ENCODE results near the gene AKNA. TPM values are rescaled to one million over a fixed set of nuclear protein-coding genes. Genes with fewer than 3 reads are reported as not detected.

The AKNA gene
- total RNA-seq, 1 donor from 2014 or later: 16.0 TPM

GRCh38 chr9:114399381-114399780, 11.6 kb upstream of the AKNA start:
- Histone ChIP-seq H3K4me3 (ENCODE audit: insufficient read depth, low read depth, low read length) (no peak overlapping the region), H3K36me3 (ENCODE audit: insufficient read depth, low read length) (no peaks in the 10 kb centered on the region), H3K79me2 (ENCODE audit: insufficient read depth, low read length) (no peaks in the 10 kb centered on the region), H3K27ac (ENCODE audit: low read depth, low read length) (no peak overlapping the region), H4K20me1 (ENCODE audit: insufficient read depth, low read length) (no peaks in the 10 kb centered on the region), H3K4me2 (ENCODE audit: low read length) (no peak overlapping the region), H2AFZ (ENCODE audit: low read depth, low read length) (no peak overlapping the region), H3K9me3 (ENCODE audit: insufficient read depth, low read depth, low read length) (no peaks in the 10 kb centered on the region), H3K9ac (ENCODE audit: low read length) (no peak overlapping the region), H3K4me1 (ENCODE audit: insufficient read depth, low read length) (peaks cover 3% of the 10 kb centered on the region), H3K27me3 (ENCODE audit: insufficient read depth, low read length) (peaks cover 5% of the 10 kb centered on the region)
- no peaks in the 10 kb centered on the region for H3K27me3 Mint-ChIP-seq (ENCODE audit: low read depth, unreplicated experiment)
- no peak overlapping the region for H3K27ac Mint-ChIP-seq (ENCODE audit: unreplicated experiment)
- peaks cover 14% of the 10 kb centered on the region for H3K4me1 Mint-ChIP-seq (ENCODE audit: low read depth, unreplicated experiment)
- H3K4me3 Mint-ChIP-seq (ENCODE audit: unreplicated experiment): no peak overlapping the region
- H3K36me3 Mint-ChIP-seq (ENCODE audit: low read depth, unreplicated experiment): peaks cover 3% of the 10 kb centered on the region
- H3K9me3 Mint-ChIP-seq (ENCODE audit: unreplicated experiment): no peaks in the 10 kb centered on the region
- FAIRE-seq (no peak), DNase-seq (ENCODE audit: low read depth) (no peak)
- TF ChIP-seq EZH2 (IDR thresholded peaks at IDR 0.05; ENCODE audit: insufficient read depth, low read length) (no peak), CTCF (IDR thresholded peaks at IDR 0.05; ENCODE audit: insufficient read depth, low read depth, low read length) (no peak)

GRCh38 chr9:114397848-114398605, 10.2 kb upstream of the AKNA start:
- DNase-seq (ENCODE audit: low read depth): peak; percentile 77
- H3K27ac ChIP-seq (ENCODE audit: low read depth, low read length): peak overlapping the region; percentile 7
- H3K4me1 Mint-ChIP-seq (ENCODE audit: low read depth, unreplicated experiment): peaks cover 11% of the 10 kb centered on the region

More at GRCh38 chr9:114397848-114398605, 10.2 kb upstream of the AKNA start:
- Histone ChIP-seq H3K9me3 (ENCODE audit: insufficient read depth, low read depth, low read length) (no peaks in the 10 kb centered on the region), H3K4me3 (ENCODE audit: insufficient read depth, low read depth, low read length) (peak overlapping the region; percentile 74), H4K20me1 (ENCODE audit: insufficient read depth, low read length) (no peaks in the 10 kb centered on the region), H3K4me2 (ENCODE audit: low read length) (peak overlapping the region; percentile 96), H3K27me3 (ENCODE audit: insufficient read depth, low read length) (peaks cover 5% of the 10 kb centered on the region), H3K4me1 (ENCODE audit: insufficient read depth, low read length) (peaks cover 3% of the 10 kb centered on the region), H3K9ac (ENCODE audit: low read length) (peak overlapping the region; percentile 72), H3K79me2 (ENCODE audit: insufficient read depth, low read length) (no peaks in the 10 kb centered on the region), H2AFZ (ENCODE audit: low read depth, low read length) (peak overlapping the region; percentile 95), H3K36me3 (ENCODE audit: insufficient read depth, low read length) (no peaks in the 10 kb centered on the region)
- Mint-ChIP-seq H3K27ac (ENCODE audit: unreplicated experiment) (peak overlapping the region; percentile 73), H3K27me3 (ENCODE audit: low read depth, unreplicated experiment) (no peaks in the 10 kb centered on the region), H3K9me3 (ENCODE audit: unreplicated experiment) (no peaks in the 10 kb centered on the region), H3K36me3 (ENCODE audit: low read depth, unreplicated experiment) (peaks cover 3% of the 10 kb centered on the region), H3K4me3 (ENCODE audit: unreplicated experiment) (peak overlapping the region; percentile 91)
- TF ChIP-seq CTCF (IDR thresholded peaks at IDR 0.05; ENCODE audit: insufficient read depth, low read depth, low read length): no peak
- no peak for TF ChIP-seq EZH2 (IDR thresholded peaks at IDR 0.05; ENCODE audit: insufficient read depth, low read length)
- no peak for FAIRE-seq
